Psoas muscle (tissue), 8 donors: Measurements from ENCODE around the gene LRP1. TPM values are rescaled to one million over a fixed set of nuclear protein-coding genes. Genes with fewer than 3 reads are reported as not detected.

Experiments used
- ATAC-seq, 4 donors: fragments of 200-7000 bp; cut with Tn5 transposase; one replicate each; pipeline ENCODE4 v1.9.1; 2020; ENCODE audit warnings: moderate library complexity in 3 of 4, mild to moderate bottlenecking in 2 of 4
- DNase-seq, 2 donors: peaks; one replicate each; pipeline ENCODE4 v3.0.0-alpha.2; 2020
- H3K27ac ChIP-seq: fragments of 200-600 bp; one replicate; pipeline ENCODE4 v1.8.0; 2022
- H3K27me3 ChIP-seq, 3 donors: fragments of 200-600 bp in 1 of 3; one replicate each; pipeline versions ENCODE4 v1.6.1 to v1.8.0; 2013 to 2022; ENCODE audit warnings: low read length in 2 of 3, mild to moderate bottlenecking in 2 of 3, moderate library complexity in 1 of 3; ENCODE audit not compliant: insufficient read depth in 3 of 3
- H3K36me3 ChIP-seq, 2 donors: fragments of 200-600 bp in 1 of 2; one replicate each; pipeline versions ENCODE4 v1.6.1 to v1.8.0; 2013 to 2022; ENCODE audit warnings: low read depth in 1 of 2, mild to moderate bottlenecking in 1 of 2, moderate library complexity in 1 of 2; ENCODE audit not compliant: insufficient read depth in 1 of 2
- H3K4me1 ChIP-seq: fragments of 200-600 bp; one replicate; pipeline ENCODE4 v1.8.0; 2022
- H3K4me3 ChIP-seq: fragments of 200-600 bp; one replicate; pipeline ENCODE4 v1.8.0; 2022; ENCODE audit warnings: mild to moderate bottlenecking
- H3K9me3 ChIP-seq: fragments of 200-600 bp; one replicate; pipeline ENCODE4 v1.8.0; 2022
- CTCF ChIP-seq: fragments of 200-600 bp; IDR thresholded peaks from one replicate; pipeline ENCODE4 v1.8.0; 2022; ENCODE audit warnings: antibody characterized with exemption
- WGBS, 3 donors: extraction: QIAGEN DNeasy Blood & Tissue Kit; methylation state at CpG; one replicate each; pipeline versions ENCODE4 v1.1.6 to v1.1.7; 2013; 5-methylcytosine and 5-hydroxymethylcytosine counted together
- intact Hi-C, 2 donors: fragments of 100-400 bp; cut with DNase I; formaldehyde crosslinking; loops; one replicate each; pipeline versions ENCODE4 v1.11.0 to v1.14.2; 2022
- polyA plus RNA-seq, 3 donors: library from polyadenylated mRNA; stranded (reverse); fragments of 200-250 nt; gene quantifications; one replicate each; pipeline ENCODE4 v1.2.3, GENCODE V29; 2013
- total RNA-seq, 4 donors: library from RNA; stranded (reverse); fragmentation: NEBNext Ultra II Directional in 2 of 4; extraction: Animal tissue kit (Norgen Biotek cat#: 25700) in 2 of 4; gene quantifications; one replicate each; pipeline versions ENCODE4 v1.2.1 to v1.2.4, GENCODE V29; 2021 to 2023
- donor health status: healthy with polysubstance abuse.
- donor health status: DM: no; HTN: no; CAD: no; lungs with moderate emphysema.
- donor health status: Bipolar disorder and iron deficiency.
- donor health status: healthy.
- donor health status: DM: yes; HTN: yes; CAD: no.
- donor health status: DM: no; HTN: no; CAD: no.
- donor health status: DM: no; HTN: no; CAD: no.
- donor health status: DM: yes; HTN: yes; CAD: no.

LRP1 gene
- total and polyA plus RNA-seq, 7 donors: 10.7 to 50.6 (median 33.1) TPM

GRCh38 chr12:57241402-57242310 lies 113.4 kb downstream of the LRP1 start:
- Histone ChIP-seq H3K27ac (peak overlapping the region; percentile 61), H3K4me3 (peak overlapping the region; percentile 65), H3K36me3 (peaks cover 0 to 33% of the 10 kb centered on the region in 2 donors), H3K4me1 (peaks cover 57% of the 10 kb centered on the region), H3K9me3 (no peaks in the 10 kb centered on the region), H3K27me3 (peaks cover 0 to 13% (median 0%) of the 10 kb centered on the region in 3 donors)
- ATAC-seq (peak; percentile 4 to 16 (median 10)), DNase-seq (peak; percentile 29 to 67)
- intact Hi-C loops: no loop called here
- TF ChIP-seq CTCF: no peak
- 14 to 17% (median 15%) methylated on average over 48 of the region's 48 CpGs for WGBS, 3 donors

GRCh38 chr12:57242329-57242690 lies 114.0 kb downstream of the LRP1 start:
- Histone ChIP-seq H3K9me3 (no peaks in the 10 kb centered on the region), H3K27me3 (peaks cover 0 to 11% (median 0%) of the 10 kb centered on the region in 3 donors), H3K36me3 (peaks cover 0 to 40% of the 10 kb centered on the region in 2 donors), H3K4me3 (peak overlapping the region; percentile 56), H3K27ac (peak overlapping the region; percentile 68), H3K4me1 (peaks cover 62% of the 10 kb centered on the region)
- no peak for TF ChIP-seq CTCF
- 2 to 3% (median 2%) methylated on average over 7 to 18 of the region's 18 CpGs for WGBS, 3 donors
- DNase-seq: peak; percentile 66 to 91
- intact Hi-C loops: no loop called here
- peak; percentile 25 to 61 (median 52) for ATAC-seq

- intact Hi-C loops: loop anchor here in 1 of 2 donors (1.0 kb wide), 1 partner anchor 30 kb away; no protein-coding TSS in a partner anchor
- H3K36me3 ChIP-seq: peaks cover 0 to 45% of the 10 kb centered on the region in 2 donors
- TF ChIP-seq CTCF: peak; percentile 45
- H3K9me3 ChIP-seq: no peaks in the 10 kb centered on the region
- H3K4me3 ChIP-seq: peak overlapping the region; percentile 56
- 4 to 12% (median 5%) methylated on average over 43 to 45 of the region's 45 CpGs for WGBS, 3 donors
- DNase-seq (peak; percentile 56 to 76), ATAC-seq (peak; percentile 4 to 30 (median 28))
- peak overlapping the region; percentile 68 for H3K27ac ChIP-seq
- H3K27me3 ChIP-seq: peaks cover 0 to 11% (median 0%) of the 10 kb centered on the region in 3 donors
- peaks cover 66% of the 10 kb centered on the region for H3K4me1 ChIP-seq
Observed at GRCh38 chr12:57242691-57243454, 114.6 kb downstream of the LRP1 start.

- Histone ChIP-seq H3K36me3 (peaks cover 0 to 54% of the 10 kb centered on the region in 2 donors), H3K27ac (peak overlapping the region; percentile 68), H3K27me3 (peaks cover 0 to 5% (median 0%) of the 10 kb centered on the region in 3 donors), H3K9me3 (no peaks in the 10 kb centered on the region), H3K4me3 (peak overlapping the region; percentile 56), H3K4me1 (peaks cover 67% of the 10 kb centered on the region)
- intact Hi-C loops: loop anchor here in 1 of 2 donors (1.0 kb wide), 1 partner anchor 30 kb away; no protein-coding TSS in a partner anchor
- peak; percentile 67 for TF ChIP-seq CTCF
- DNase-seq (peak; percentile 81 to 86), ATAC-seq (peak in 3 of 4 donors; percentile 12 to 32 (median 31))
- 14 to 28% (median 19%) methylated on average over 38 to 41 of the region's 41 CpGs for WGBS, 3 donors
Observed at GRCh38 chr12:57243521-57244311, 115.4 kb downstream of the LRP1 start.
